Activated T-helper 1 cell treated with anti-CD3 and anti-CD28 coated beads, Interleukin-12 subunit alpha, Interleukin-12 subunit beta, Interleukin-2, Interleukin-4 antibody, amounts not matched to agents 30 ng/mL and 10 ng/mL and 1 ng/mL, durations not matched to agents 14 hours and 24 hours and 36 hours (primary cell): Measurements from ENCODE around the gene FDX2. TPM values are rescaled to one million over a fixed set of nuclear protein-coding genes. Genes with fewer than 3 reads are reported as not detected.
"Not testable (repeated sequence)": the region's sequence is repeated elsewhere in the genome, so short reads cannot be mapped to it uniquely, and the experiment has no call there.

Source experiments
- DNase-seq: peaks from one replicate; pipeline ENCODE4 v3.0.0; 2021; ENCODE audit warnings: low spot score
- H3K27ac Mint-ChIP-seq: one replicate; pipeline ENCODE4 v1.8.0; 2021; ENCODE audit warnings: mild to moderate bottlenecking, mixed read lengths
- H3K27me3 Mint-ChIP-seq: one replicate; pipeline ENCODE4 v1.8.0; 2022; ENCODE audit warnings: mild to moderate bottlenecking, moderate library complexity, mixed read lengths; ENCODE audit not compliant: insufficient read depth
- H3K36me3 Mint-ChIP-seq: one replicate; pipeline ENCODE4 v1.8.0; 2021; ENCODE audit warnings: low read depth, mixed read lengths
- H3K4me1 Mint-ChIP-seq: one replicate; pipeline ENCODE4 v1.8.0; 2021; ENCODE audit warnings: low read depth, mixed read lengths
- H3K4me3 Mint-ChIP-seq: one replicate; pipeline ENCODE4 v1.8.0; 2021; ENCODE audit warnings: mild to moderate bottlenecking, moderate library complexity, mixed read lengths
- H3K9me3 Mint-ChIP-seq: one replicate; pipeline ENCODE4 v1.8.0; 2021; ENCODE audit warnings: mixed read lengths
- intact Hi-C: fragments of 100-400 bp; cut with micrococcal nuclease; formaldehyde crosslinking; loops from one replicate; pipeline ENCODE4 v1.15.1; 2024
- total RNA-seq: library from RNA; stranded (reverse); gene quantifications from 2 replicates; pipeline ENCODE4 v1.2.3, GENCODE V29; 2022

FDX2 gene
- total RNA-seq, 1 donor from 2014 or later: 21.6 TPM

GRCh38 chr19:10290876-10291553, 24.8 kb downstream of the FDX2 start:
- intact Hi-C loops: loop anchor here (2.0 kb wide), 1 partner anchor 224 kb away; no protein-coding TSS in a partner anchor
- Mint-ChIP-seq H3K4me3 (peak overlapping the region; percentile 77), H3K27ac (peak overlapping the region; percentile 81), H3K4me1 (peaks cover 66% of the 10 kb centered on the region), H3K36me3 (peaks cover 6% of the 10 kb centered on the region), H3K9me3 (no peaks in the 10 kb centered on the region), H3K27me3 (peaks cover 64% of the 10 kb centered on the region)
- DNase-seq: peak; percentile 37

DNA sequence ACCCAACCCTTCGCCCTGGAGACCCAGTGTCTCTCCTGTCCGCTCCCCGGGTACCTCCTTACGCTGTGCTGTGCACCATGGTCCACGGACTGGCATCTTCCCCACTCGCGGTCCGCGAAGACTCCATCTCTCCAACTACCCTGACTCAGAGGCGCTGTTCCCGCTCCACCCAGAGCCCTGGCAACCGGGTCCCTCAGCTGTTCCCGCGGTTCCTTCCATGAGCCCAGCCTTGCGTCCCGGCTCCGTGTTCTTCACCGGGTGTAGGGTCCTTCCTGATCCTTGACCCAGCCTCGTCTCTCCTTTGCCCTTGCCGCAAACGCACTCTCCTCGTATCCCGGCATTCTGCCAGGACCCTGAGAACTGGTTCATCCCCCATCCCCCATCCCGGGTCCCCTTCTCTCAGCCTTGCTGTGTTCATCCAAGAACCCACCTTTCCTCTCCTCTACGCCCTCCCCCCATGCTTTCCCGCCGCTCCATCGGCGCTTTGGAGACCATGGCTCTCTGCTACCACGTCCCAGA, 25.4 kb downstream of the FDX2 start:
- intact Hi-C loops: loop anchor here (2.0 kb wide), 1 partner anchor 224 kb away; no protein-coding TSS in a partner anchor
- H3K36me3 Mint-ChIP-seq: peaks cover 12% of the 10 kb centered on the region
- peaks cover 66% of the 10 kb centered on the region for H3K4me1 Mint-ChIP-seq
- peak overlapping the region; percentile 81 for H3K27ac Mint-ChIP-seq
- H3K27me3 Mint-ChIP-seq: peaks cover 58% of the 10 kb centered on the region
- no peak for DNase-seq
- peak overlapping the region; percentile 77 for H3K4me3 Mint-ChIP-seq
- H3K9me3 Mint-ChIP-seq: no peaks in the 10 kb centered on the region

GRCh38 chr19:10289836-10290356, 25.9 kb downstream of the FDX2 start, which contains the start of gene ICAM5:
TSS of gene ICAM5 (plus strand) at chr19:10289952. CDS start at chr19:10290044, 92 bp downstream.
- Mint-ChIP-seq H3K27me3 (peaks cover 58% of the 10 kb centered on the region), H3K4me3 (peak within 1 kb of the TSS; percentile 79), H3K27ac (peak within 1 kb of the TSS; percentile 81), H3K4me1 (peaks cover 71% of the 10 kb centered on the region), H3K9me3 (no peaks in the 10 kb centered on the region), H3K36me3 (peaks cover 17% of the 10 kb centered on the region)
- no peak for DNase-seq
- intact Hi-C loops: loop anchor here (1.0 to 2.0 kb wide), 2 partner anchors 19 to 225 kb away; partner anchors contain the start of gene ICAM1

GRCh38 chr19:10289167-10289835, 26.5 kb downstream of the FDX2 start:
- no peaks in the 10 kb centered on the region for H3K9me3 Mint-ChIP-seq
- peaks cover 53% of the 10 kb centered on the region for H3K27me3 Mint-ChIP-seq
- peaks cover 67% of the 10 kb centered on the region for H3K4me1 Mint-ChIP-seq
- H3K4me3 Mint-ChIP-seq: peak overlapping the region; percentile 79
- H3K36me3 Mint-ChIP-seq: peaks cover 18% of the 10 kb centered on the region
- DNase-seq: peak; percentile 42
- intact Hi-C loops: loop anchor here (1.0 kb wide), 1 partner anchor 18 kb away; the partner anchor contains the start of gene ICAM1
- H3K27ac Mint-ChIP-seq: peak overlapping the region; percentile 58

- no peak for DNase-seq
- no peaks in the 10 kb centered on the region for H3K9me3 Mint-ChIP-seq
- peak overlapping the region; percentile 79 for H3K4me3 Mint-ChIP-seq
- H3K27ac Mint-ChIP-seq: peak overlapping the region; percentile 58
- H3K4me1 Mint-ChIP-seq: peaks cover 67% of the 10 kb centered on the region
- intact Hi-C loops: loop anchor here (1.0 kb wide), 1 partner anchor 17 kb away; the partner anchor contains the start of gene ICAM1
- peaks cover 22% of the 10 kb centered on the region for H3K36me3 Mint-ChIP-seq
- H3K27me3 Mint-ChIP-seq: peaks cover 51% of the 10 kb centered on the region
Measured at GRCh38 chr19:10288662-10289166, 27.1 kb downstream of the FDX2 start.

DNA sequence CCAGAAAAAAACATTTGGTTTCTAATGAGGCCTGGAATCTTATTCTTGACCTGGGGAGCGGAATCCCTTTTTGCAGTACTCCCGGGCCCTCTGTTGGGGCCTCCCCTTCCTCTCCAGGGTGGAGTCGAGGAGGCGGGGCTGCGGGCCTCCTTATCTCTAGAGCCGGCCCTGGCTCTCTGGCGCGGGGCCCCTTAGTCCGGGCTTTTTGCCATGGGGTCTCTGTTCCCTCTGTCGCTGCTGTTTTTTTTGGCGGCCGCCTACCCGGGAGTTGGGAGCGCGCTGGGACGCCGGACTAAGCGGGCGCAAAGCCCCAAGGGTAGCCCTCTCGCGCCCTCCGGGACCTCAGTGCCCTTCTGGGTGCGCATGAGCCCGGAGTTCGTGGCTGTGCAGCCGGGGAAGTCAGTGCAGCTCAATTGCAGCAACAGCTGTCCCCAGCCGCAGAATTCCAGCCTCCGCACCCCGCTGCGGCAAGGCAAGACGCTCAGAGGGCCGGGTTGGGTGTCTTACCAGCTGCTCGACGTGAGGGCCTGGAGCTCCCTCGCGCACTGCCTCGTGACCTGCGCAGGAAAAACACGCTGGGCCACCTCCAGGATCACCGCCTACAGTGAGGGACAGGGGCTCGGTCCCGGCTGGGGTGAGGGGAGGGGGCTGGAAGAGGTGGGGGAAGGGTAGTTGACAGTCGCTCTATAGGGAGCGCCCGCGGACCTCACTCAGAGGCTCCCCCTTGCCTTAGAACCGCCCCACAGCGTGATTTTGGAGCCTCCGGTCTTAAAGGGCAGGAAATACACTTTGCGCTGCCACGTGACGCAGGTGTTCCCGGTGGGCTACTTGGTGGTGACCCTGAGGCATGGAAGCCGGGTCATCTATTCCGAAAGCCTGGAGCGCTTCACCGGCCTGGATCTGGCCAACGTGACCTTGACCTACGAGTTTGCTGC, 28.7 kb downstream of the FDX2 start, which contains the start of gene ICAM4:
TSS of gene ICAM4 (plus strand) at position 153 of the 935 bp plus-strand sequence. CDS start at position 211, 58 bp downstream.
- H3K4me1 Mint-ChIP-seq: peaks cover 54% of the 10 kb centered on the region
- intact Hi-C loops: loop anchor here (1.0 kb wide), 1 partner anchor 8 kb away; no protein-coding TSS in a partner anchor
- peak; percentile 33 for DNase-seq
- H3K36me3 Mint-ChIP-seq: peaks cover 24% of the 10 kb centered on the region
- no peaks in the 10 kb centered on the region for H3K9me3 Mint-ChIP-seq
- peak within 1 kb of the TSS; percentile 62 for H3K4me3 Mint-ChIP-seq
- H3K27ac Mint-ChIP-seq: peak within 1 kb of the TSS; percentile 72
- H3K27me3 Mint-ChIP-seq: peaks cover 35% of the 10 kb centered on the region

GRCh38 chr19:10285393-10285792, 30.4 kb downstream of the FDX2 start:
- Mint-ChIP-seq H3K4me3 (peak overlapping the region; percentile 19), H3K36me3 (peaks cover 24% of the 10 kb centered on the region), H3K27me3 (peaks cover 20% of the 10 kb centered on the region), H3K4me1 (peaks cover 41% of the 10 kb centered on the region), H3K9me3 (no peaks in the 10 kb centered on the region), H3K27ac (no peak overlapping the region)
- no peak for DNase-seq
- intact Hi-C loops: no loop called here

DNA sequence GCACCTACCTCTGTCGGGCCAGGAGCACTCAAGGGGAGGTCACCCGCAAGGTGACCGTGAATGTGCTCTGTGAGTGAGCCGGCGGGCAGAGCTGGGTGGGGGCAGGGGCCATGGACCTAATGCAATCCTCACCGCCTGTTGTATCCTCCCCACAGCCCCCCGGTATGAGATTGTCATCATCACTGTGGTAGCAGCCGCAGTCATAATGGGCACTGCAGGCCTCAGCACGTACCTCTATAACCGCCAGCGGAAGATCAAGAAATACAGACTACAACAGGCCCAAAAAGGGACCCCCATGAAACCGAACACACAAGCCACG, 30.9 kb downstream of the FDX2 start:
- peaks cover 26% of the 10 kb centered on the region for H3K36me3 Mint-ChIP-seq
- H3K27me3 Mint-ChIP-seq: peaks cover 16% of the 10 kb centered on the region
- DNase-seq: no peak
- peaks cover 40% of the 10 kb centered on the region for H3K4me1 Mint-ChIP-seq
- no peaks in the 10 kb centered on the region for H3K9me3 Mint-ChIP-seq
- H3K27ac Mint-ChIP-seq: peak overlapping the region; percentile 14
- no peak overlapping the region for H3K4me3 Mint-ChIP-seq
- intact Hi-C loops: no loop called here

- Mint-ChIP-seq H3K27ac (peak overlapping the region; percentile 14), H3K36me3 (peaks cover 29% of the 10 kb centered on the region), H3K27me3 (peaks cover 14% of the 10 kb centered on the region), H3K4me3 (no peak overlapping the region), H3K9me3 (no peaks in the 10 kb centered on the region), H3K4me1 (peaks cover 44% of the 10 kb centered on the region)
- DNase-seq: no peak
- intact Hi-C loops: no loop called here
Measured at GRCh38 chr19:10284065-10284959, 31.5 kb downstream of the FDX2 start.

DNA sequence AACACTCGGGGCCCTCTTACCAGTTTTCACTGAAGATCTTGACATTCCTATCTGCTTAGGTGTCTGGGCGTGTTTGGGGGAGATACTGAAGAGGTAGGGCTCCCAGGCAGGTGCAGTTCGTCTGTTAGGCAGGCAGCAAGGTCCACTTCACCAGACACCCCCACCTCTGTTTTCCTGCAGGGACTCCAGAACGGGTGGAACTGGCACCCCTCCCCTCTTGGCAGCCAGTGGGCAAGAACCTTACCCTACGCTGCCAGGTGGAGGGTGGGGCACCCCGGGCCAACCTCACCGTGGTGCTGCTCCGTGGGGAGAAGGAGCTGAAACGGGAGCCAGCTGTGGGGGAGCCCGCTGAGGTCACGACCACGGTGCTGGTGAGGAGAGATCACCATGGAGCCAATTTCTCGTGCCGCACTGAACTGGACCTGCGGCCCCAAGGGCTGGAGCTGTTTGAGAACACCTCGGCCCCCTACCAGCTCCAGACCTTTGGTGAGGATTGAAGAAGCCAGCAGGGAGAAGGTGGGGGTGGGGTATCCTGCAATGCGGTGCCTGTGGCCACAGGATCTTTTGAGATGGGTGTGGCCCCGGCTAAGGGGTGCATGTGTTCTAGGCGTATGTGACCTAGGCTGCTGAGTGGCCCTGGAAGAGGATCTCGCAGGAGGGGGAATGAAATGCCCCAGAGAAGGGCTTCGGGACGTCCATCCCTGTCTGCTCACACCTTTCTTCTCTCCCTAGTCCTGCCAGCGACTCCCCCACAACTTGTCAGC, 32.3 kb downstream of the FDX2 start:
- intact Hi-C loops: no loop called here
- H3K9me3 Mint-ChIP-seq: no peaks in the 10 kb centered on the region
- H3K36me3 Mint-ChIP-seq: peaks cover 35% of the 10 kb centered on the region
- H3K4me3 Mint-ChIP-seq: no peak overlapping the region
- no peak overlapping the region for H3K27ac Mint-ChIP-seq
- peaks cover 5% of the 10 kb centered on the region for H3K27me3 Mint-ChIP-seq
- peaks cover 46% of the 10 kb centered on the region for H3K4me1 Mint-ChIP-seq
- no peak for DNase-seq

GRCh38 chr19:10282043-10282442, 33.8 kb downstream of the FDX2 start:
- H3K4me3 Mint-ChIP-seq, H3K27me3 Mint-ChIP-seq, intact Hi-C loops, H3K9me3 Mint-ChIP-seq, H3K27ac Mint-ChIP-seq, DNase-seq: not testable (repeated sequence)
- H3K36me3 Mint-ChIP-seq: peaks cover 41% of the 10 kb centered on the region
- H3K4me1 Mint-ChIP-seq: peaks cover 47% of the 10 kb centered on the region
